ENCODE measurements around the gene ZDHHC13. TPM values are rescaled to one million over a fixed set of nuclear protein-coding genes. Genes with fewer than 3 reads are reported as not detected.

Gene ZDHHC13
- total and polyA plus RNA-seq, 2 of the 4 experiments (the other 2 are of a cell fraction) = 7.2 to 15.1 TPM

- no peak overlapping the region for H2AFZ ChIP-seq (replicated peaks; ENCODE audit: low read length, poor library complexity)
- H4K20me1 ChIP-seq (ENCODE audit: insufficient read depth, low read length) = no peaks in the 10 kb centered on the region
- dilution Hi-C loops (cut with HindIII; ENCODE audit: low sequenced_read_pairs, unreplicated experiment) (no loop called here), in situ Hi-C loops (cut with MboI; ENCODE audit: low sequenced_read_pairs) (loop anchor here (25.0 kb wide), 1 partner anchor 663 kb away; no protein-coding TSS in a partner anchor), intact Hi-C loops (cut with micrococcal nuclease) (no loop called here)
- H3K14ac ChIP-seq (replicated peaks; ENCODE audit: low read depth, low read length) = no peak overlapping the region
- H4K91ac ChIP-seq (ENCODE audit: insufficient read depth, low read depth, low read length) = no peak overlapping the region
- no peak overlapping the region for H2BK20ac ChIP-seq (ENCODE audit: low read depth, low read length)
- no peak overlapping the region for H2BK5ac ChIP-seq (ENCODE audit: low read depth, low read length, poor library complexity, severe bottlenecking)
- peaks cover 15% of the 10 kb centered on the region for H3K27me3 ChIP-seq (ENCODE audit: control insufficient read depth, insufficient read depth, low read length)
- 57% methylated on average over 1 of the region's 3 CpGs; no CpG with 5 or more reads in 1 of the 2 experiments for WGBS, 2 experiments (ENCODE audit: extremely low coverage in 2 of 2, insufficient read length in 1 of 2)
- H2BK120ac ChIP-seq (ENCODE audit: low read depth, low read length) = no peak overlapping the region
- no peak overlapping the region for H2BK15ac ChIP-seq (ENCODE audit: low read depth, low read length)
- no TSS peak for BruUV-seq (replicated peaks)
- H3K9me1 ChIP-seq (ENCODE audit: insufficient read depth, low read length) = no peaks in the 10 kb centered on the region
- H3K79me1 ChIP-seq (ENCODE audit: low read depth in 1 of 2, low read length in 2 of 2) = no peaks in the 10 kb centered on the region
- TF ChIP-seq CEBPB (IDR thresholded peaks at IDR 0.05; ENCODE audit: low read depth, low read length) = no peak
- TF ChIP-seq MAZ (IDR thresholded peaks at IDR 0.05; ENCODE audit: borderline replicate concordance, low read depth, low read length) = no peak
- no peak for TF ChIP-seq CTCF (conservative IDR thresholded peaks at IDR 0.05; ENCODE audit: low read depth, low read length)
- TF ChIP-seq MAFK (IDR thresholded peaks at IDR 0.05; ENCODE audit: low read depth, low read length) = no peak
- H3K4ac ChIP-seq (ENCODE audit: low read depth, low read length) = no peak overlapping the region
- no peak overlapping the region for H4K8ac ChIP-seq (ENCODE audit: low read depth in 2 of 2, low read length in 2 of 2)
- H2AK5ac ChIP-seq (ENCODE audit: low read depth, low read length) = no peak overlapping the region
- H4K5ac ChIP-seq (ENCODE audit: low read depth, low read length) = no peak overlapping the region
- ChIA-PET POLR2A (ENCODE audit: unreplicated experiment) (no interaction called here), CTCF (no interaction called here)
- no peak overlapping the region for H3K4me3 ChIP-seq (ENCODE audit: insufficient read depth, low read depth, low read length)
- no peak overlapping the region for H3K18ac ChIP-seq (ENCODE audit: low read depth, low read length)
- ATAC-seq (ENCODE audit: low read depth) = no peak
- DNase-seq = no peak
- H3K9me3 ChIP-seq (ENCODE audit: control insufficient read depth, insufficient read depth, low read length) = no peaks in the 10 kb centered on the region
- no peak overlapping the region for H3K9ac ChIP-seq (ENCODE audit: low read depth, low read length)
- no peaks in the 10 kb centered on the region for H3K36me3 ChIP-seq (ENCODE audit: control insufficient read depth, insufficient read depth, low read length)
- no peaks in the 10 kb centered on the region for H3K4me1 ChIP-seq (ENCODE audit: control insufficient read depth, insufficient read depth, low read length)
- no peak overlapping the region for H3K4me2 ChIP-seq (ENCODE audit: low read depth, low read length)
- H2AK9ac ChIP-seq (replicated peaks; ENCODE audit: low read depth, low read length, poor library complexity) = no peak overlapping the region
- no peak overlapping the region for H3K56ac ChIP-seq (ENCODE audit: extremely low read depth, insufficient read depth, low read length)
- H3K23ac ChIP-seq (ENCODE audit: low read depth, low read length) = no peak overlapping the region
- no peak overlapping the region for H3K27ac ChIP-seq (ENCODE audit: insufficient read depth, low read length)
Observed at GRCh38 chr11:19099093-19099492, 17.9 kb upstream of the ZDHHC13 start.
